HFFc6 (cell line): ENCODE results near the gene SPN. TPM values are rescaled to one million over a fixed set of nuclear protein-coding genes. Genes with fewer than 3 reads are reported as not detected.
A peak's percentile ranks its signal among the peaks of the same experiment; 100 is the strongest.
"Not testable (repeated sequence)": the region's sequence is repeated elsewhere in the genome, so short reads cannot be mapped to it uniquely, and the experiment has no call there.

ENCODE experiments used
- DNase-seq: peaks from one replicate; pipeline ENCODE4 v3.0.0-alpha.2; 2018
- H3K27ac Mint-ChIP-seq: 2 replicates; pipeline ENCODE4 v1.8.0; 2020; ENCODE audit warnings: mild to moderate bottlenecking, mixed read lengths
- H3K27me3 Mint-ChIP-seq: 2 replicates; pipeline ENCODE4 v1.8.0; 2021; ENCODE audit warnings: mild to moderate bottlenecking, moderate library complexity, mixed read lengths; ENCODE audit not compliant: insufficient read depth
- H3K36me3 Mint-ChIP-seq: 2 replicates; pipeline ENCODE4 v1.8.0; 2021; ENCODE audit warnings: low read depth, mixed read lengths
- H3K4me1 Mint-ChIP-seq: 2 replicates; pipeline ENCODE4 v1.8.0; 2020; ENCODE audit warnings: low read depth, mixed read lengths
- H3K4me3 Mint-ChIP-seq: 2 replicates; pipeline ENCODE4 v1.8.0; 2020; ENCODE audit warnings: mild to moderate bottlenecking, moderate library complexity, mixed read lengths
- H3K9me3 Mint-ChIP-seq: 2 replicates; pipeline ENCODE4 v1.8.0; 2020; ENCODE audit warnings: mild to moderate bottlenecking, mixed read lengths
- CTCF ChIP-seq: fragments of 200-600 bp; sonication (generic); IDR thresholded peaks from 2 replicates; pipeline ENCODE4 v1.5.0; 2021; ENCODE audit warnings: antibody characterized with exemption, mild to moderate bottlenecking
- long read RNA-seq: library from polyadenylated mRNA; unstranded; transcript quantifications from one replicate; pipeline ENCODE4 v2.0.0, GENCODE V29; 2019
- total RNA-seq, 6 experiments: library from RNA; stranded (reverse); fragmentation: NEBNext Ultra II Directional; extraction: Animal tissue kit (Norgen Biotek cat#: 25700); gene quantifications; 2 replicates in 1 of 6; 3 replicates in 5 of 6; pipeline ENCODE4 v1.2.3, GENCODE V29; 2021

SPN gene, protein sequence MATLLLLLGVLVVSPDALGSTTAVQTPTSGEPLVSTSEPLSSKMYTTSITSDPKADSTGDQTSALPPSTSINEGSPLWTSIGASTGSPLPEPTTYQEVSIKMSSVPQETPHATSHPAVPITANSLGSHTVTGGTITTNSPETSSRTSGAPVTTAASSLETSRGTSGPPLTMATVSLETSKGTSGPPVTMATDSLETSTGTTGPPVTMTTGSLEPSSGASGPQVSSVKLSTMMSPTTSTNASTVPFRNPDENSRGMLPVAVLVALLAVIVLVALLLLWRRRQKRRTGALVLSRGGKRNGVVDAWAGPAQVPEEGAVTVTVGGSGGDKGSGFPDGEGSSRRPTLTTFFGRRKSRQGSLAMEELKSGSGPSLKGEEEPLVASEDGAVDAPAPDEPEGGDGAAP
- total RNA-seq: under 1 TPM in 5 of 6 experiments, not detected in 1; 0.06 to 0.20 (median 0.12) TPM
- long read RNA-seq: 0 reads

- H3K27ac Mint-ChIP-seq: no peak within 1 kb of the TSS
- no peaks in the 10 kb centered on the region for H3K36me3 Mint-ChIP-seq
- H3K27me3 Mint-ChIP-seq: peaks cover 34% of the 10 kb centered on the region
- H3K9me3 Mint-ChIP-seq: no peaks in the 10 kb centered on the region
- H3K4me1 Mint-ChIP-seq: peaks cover 5% of the 10 kb centered on the region
- TF ChIP-seq CTCF: no peak
- no peak for DNase-seq
- no peak within 1 kb of the TSS for H3K4me3 Mint-ChIP-seq
Observed at GRCh38 chr16:29663016-29663806, at the start of gene SPN. SPN (plus strand) TSS chr16:29663247; CDS start chr16:29663729, 482 bp downstream.

GRCh38 chr16:29613307-29614057, 49.6 kb upstream of the SPN start:
- not testable (repeated sequence) for H3K27me3 Mint-ChIP-seq, H3K4me1 Mint-ChIP-seq, H3K9me3 Mint-ChIP-seq, H3K36me3 Mint-ChIP-seq
- DNase-seq: peak; percentile 58
- peak overlapping the region; percentile 97 for H3K27ac Mint-ChIP-seq
- H3K4me3 Mint-ChIP-seq: peak overlapping the region; percentile 93

GRCh38 chr16:29614691-29615314, 48.2 kb upstream of the SPN start:
- DNase-seq: peak; percentile 18
- not testable (repeated sequence) for H3K9me3 Mint-ChIP-seq, H3K27me3 Mint-ChIP-seq, H3K4me3 Mint-ChIP-seq, H3K4me1 Mint-ChIP-seq, H3K36me3 Mint-ChIP-seq
- H3K27ac Mint-ChIP-seq: peak overlapping the region; percentile 38; the same call in 1 of the 2 replicates

- H3K36me3 Mint-ChIP-seq, DNase-seq, H3K27ac Mint-ChIP-seq, H3K27me3 Mint-ChIP-seq, H3K4me1 Mint-ChIP-seq, H3K4me3 Mint-ChIP-seq, H3K9me3 Mint-ChIP-seq: not testable (repeated sequence)
Observed at GRCh38 chr16:29616127-29616526, 46.9 kb upstream of the SPN start.

GRCh38 chr16:29620591-29620990, 42.5 kb upstream of the SPN start:
- H3K4me1 Mint-ChIP-seq, H3K9me3 Mint-ChIP-seq, H3K27ac Mint-ChIP-seq, H3K36me3 Mint-ChIP-seq, H3K27me3 Mint-ChIP-seq, H3K4me3 Mint-ChIP-seq, DNase-seq: not testable (repeated sequence)
- peak; percentile 48 for TF ChIP-seq CTCF

DNA sequence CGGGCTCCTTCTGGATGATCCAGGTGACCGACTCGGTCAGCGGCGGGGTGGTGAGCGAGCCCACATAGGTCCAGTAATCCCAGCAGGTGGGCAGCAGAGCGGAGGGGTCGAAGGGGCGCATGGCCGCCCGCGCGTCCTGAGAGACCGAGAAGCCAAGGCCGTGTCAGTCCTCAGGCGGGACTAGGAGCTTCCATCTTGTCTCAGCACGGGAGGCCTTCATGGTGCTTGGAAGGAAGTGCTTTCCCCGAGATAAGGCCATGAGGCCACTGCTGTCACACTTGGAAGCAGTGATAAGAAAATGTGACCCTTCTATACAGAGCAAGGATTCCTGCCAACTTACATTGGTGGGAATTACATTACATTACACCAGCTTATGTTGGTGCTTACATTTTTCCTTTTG, 40.3 kb upstream of the SPN start:
- not testable (repeated sequence) for H3K27me3 Mint-ChIP-seq, DNase-seq, H3K4me3 Mint-ChIP-seq, H3K27ac Mint-ChIP-seq, H3K9me3 Mint-ChIP-seq, H3K36me3 Mint-ChIP-seq
- peaks cover 11% of the 10 kb centered on the region for H3K4me1 Mint-ChIP-seq

GRCh38 chr16:29623253-29623652, 39.8 kb upstream of the SPN start:
- not testable (repeated sequence) for H3K36me3 Mint-ChIP-seq, H3K27me3 Mint-ChIP-seq

DNA sequence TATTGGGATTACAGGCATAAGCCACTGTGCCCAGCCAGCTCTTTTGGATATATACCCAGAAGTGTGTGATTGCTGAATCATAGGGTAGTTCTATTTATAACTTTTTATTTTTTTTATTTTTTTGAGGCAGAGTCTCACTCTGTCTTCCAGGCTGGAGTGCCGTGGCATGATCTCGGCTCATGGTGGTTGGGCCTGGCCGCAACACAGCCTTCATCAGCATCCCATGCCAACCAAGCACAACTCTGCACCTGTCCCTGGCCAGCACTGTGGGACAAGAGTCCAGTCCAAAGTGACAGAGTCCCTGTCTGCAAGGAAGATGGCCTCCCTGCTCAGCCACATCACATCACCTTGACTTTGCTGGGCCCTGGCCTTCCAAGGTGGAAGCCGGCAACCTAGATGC, 37.9 kb upstream of the SPN start:
- H3K27me3 Mint-ChIP-seq, H3K9me3 Mint-ChIP-seq, H3K27ac Mint-ChIP-seq, H3K36me3 Mint-ChIP-seq, DNase-seq, H3K4me3 Mint-ChIP-seq: not testable (repeated sequence)
- H3K4me1 Mint-ChIP-seq: peaks cover 12% of the 10 kb centered on the region

More at GRCh38 chr16:29623253-29623652, 39.8 kb upstream of the SPN start:
- H3K27ac Mint-ChIP-seq, DNase-seq, H3K4me3 Mint-ChIP-seq, H3K9me3 Mint-ChIP-seq: not testable (repeated sequence)
- H3K4me1 Mint-ChIP-seq: peaks cover 12% of the 10 kb centered on the region

DNA sequence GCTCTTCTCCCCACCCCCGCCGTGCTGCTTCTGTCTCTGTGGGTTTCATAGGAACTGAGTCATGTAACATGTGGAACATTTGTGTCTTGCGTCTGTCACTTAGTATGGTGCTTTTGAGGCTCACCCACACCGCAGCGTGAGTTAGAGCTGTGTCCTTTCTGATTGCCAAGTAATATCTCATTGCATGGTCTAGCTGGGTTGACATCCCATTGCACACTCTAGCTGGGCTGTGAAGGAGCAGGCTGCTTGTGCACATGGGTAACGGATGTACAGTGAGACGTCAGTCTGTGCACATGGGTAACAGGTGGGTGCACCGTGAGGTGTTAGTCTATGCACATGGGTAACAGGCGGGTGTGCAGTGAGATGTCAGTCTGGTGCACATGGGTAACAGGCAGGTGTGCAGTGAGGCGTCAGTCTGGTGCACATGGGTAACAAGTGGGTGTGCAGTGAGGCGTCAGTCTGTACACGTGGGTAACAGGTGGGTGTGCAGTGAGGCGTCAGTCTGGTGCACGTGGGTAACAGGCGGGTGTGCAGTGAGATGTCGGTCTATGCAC, 36.2 kb upstream of the SPN start:
- H3K9me3 Mint-ChIP-seq, H3K27ac Mint-ChIP-seq, DNase-seq, H3K4me3 Mint-ChIP-seq, H3K27me3 Mint-ChIP-seq, H3K36me3 Mint-ChIP-seq: not testable (repeated sequence)
- H3K4me1 Mint-ChIP-seq: peaks cover 12% of the 10 kb centered on the region

GRCh38 chr16:29627661-29628075, 35.4 kb upstream of the SPN start:
- H3K4me3 Mint-ChIP-seq, H3K27me3 Mint-ChIP-seq, H3K27ac Mint-ChIP-seq, H3K9me3 Mint-ChIP-seq, H3K36me3 Mint-ChIP-seq: not testable (repeated sequence)
- peak; percentile 37 for DNase-seq
- H3K4me1 Mint-ChIP-seq: peaks cover 12% of the 10 kb centered on the region

- H3K9me3 Mint-ChIP-seq, DNase-seq, H3K27me3 Mint-ChIP-seq, H3K4me3 Mint-ChIP-seq, H3K36me3 Mint-ChIP-seq, H3K27ac Mint-ChIP-seq: not testable (repeated sequence)
- peaks cover 12% of the 10 kb centered on the region for H3K4me1 Mint-ChIP-seq
Observed at GRCh38 chr16:29628707-29629106, 34.3 kb upstream of the SPN start.
